Pulmonary artery endothelial cell (primary cell): ENCODE measurements around the gene TPO. TPM values are rescaled to one million over a fixed set of nuclear protein-coding genes. Genes with fewer than 3 reads are reported as not detected.
"Not testable (repeated sequence)": the region's sequence is repeated elsewhere in the genome, so short reads cannot be mapped to it uniquely, and the experiment has no call there.

ENCODE experiments used
- DNase-seq: peaks from one replicate; pipeline ENCODE4 v3.0.0-alpha.2; 2011; ENCODE audit warnings: low read depth, low spot score
- total RNA-seq: library from RNA; depleted of rRNA; stranded (reverse); fragments of >200 nt; gene quantifications from 2 replicates; pipeline ENCODE4 v1.2.3, GENCODE V29; 2014

TPO gene
- total RNA-seq, result not detected in 2 replicates

DNA sequence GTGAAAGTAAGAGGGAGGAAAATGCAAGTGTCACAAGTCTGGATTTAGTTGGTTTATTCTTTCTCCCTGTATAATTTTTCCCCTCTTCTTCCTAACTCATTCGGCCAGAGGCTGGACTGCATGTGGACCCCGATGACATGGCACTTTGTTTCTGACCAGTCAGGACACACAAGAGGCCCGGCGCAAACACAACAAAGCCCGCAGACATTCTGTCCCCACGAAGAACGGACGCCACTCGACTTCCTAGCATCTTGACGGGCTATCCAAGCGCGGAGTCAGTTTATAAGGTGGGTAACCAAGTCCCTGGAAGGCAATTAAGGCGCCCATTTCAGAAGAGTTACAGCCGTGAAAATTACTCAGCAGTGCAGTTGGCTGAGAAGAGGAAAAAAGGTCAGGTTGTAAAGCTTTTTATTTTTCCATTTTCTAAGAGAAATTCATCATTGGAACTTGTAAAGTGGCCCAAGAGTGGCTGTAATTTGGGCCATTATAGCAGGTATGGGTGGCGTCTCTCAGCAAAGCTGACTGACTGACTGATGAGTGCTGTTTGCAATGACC lies at the start of gene TPO:
Gene TPO, plus strand, starts transcription at position 308 of the 555 bp plus-strand sequence. CDS start 946 bp downstream, outside the sequence.
- no peak for DNase-seq

DNA sequence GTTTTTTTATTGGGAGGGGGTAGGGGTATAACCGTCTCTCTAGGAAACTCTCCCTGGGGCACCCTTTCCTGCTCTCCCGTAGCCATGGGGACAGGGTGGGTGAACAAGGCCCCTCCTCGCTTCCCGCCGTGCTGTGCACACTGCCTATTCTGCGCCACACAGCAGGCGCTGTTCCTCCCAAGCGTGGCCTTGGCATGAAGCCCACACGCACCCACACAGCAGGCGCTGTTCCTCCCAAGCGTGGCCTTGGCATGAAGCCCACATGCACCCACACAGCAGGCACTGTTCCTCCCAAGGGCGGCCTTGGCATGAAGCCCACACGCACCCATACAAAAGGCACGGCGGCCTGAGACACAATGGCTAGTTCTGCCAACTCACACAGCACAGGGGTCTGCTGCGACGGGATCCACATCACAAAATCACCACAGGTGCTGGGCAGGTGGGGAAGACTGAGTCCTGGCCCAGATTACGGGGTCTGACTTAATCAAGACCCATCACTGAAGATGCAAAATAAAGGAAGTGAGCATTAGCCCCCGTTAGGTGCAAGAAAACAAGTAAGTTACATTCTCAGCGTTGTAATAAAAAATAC lies 46.6 kb upstream of the TPO start:
- DNase-seq, result no peak

DNA sequence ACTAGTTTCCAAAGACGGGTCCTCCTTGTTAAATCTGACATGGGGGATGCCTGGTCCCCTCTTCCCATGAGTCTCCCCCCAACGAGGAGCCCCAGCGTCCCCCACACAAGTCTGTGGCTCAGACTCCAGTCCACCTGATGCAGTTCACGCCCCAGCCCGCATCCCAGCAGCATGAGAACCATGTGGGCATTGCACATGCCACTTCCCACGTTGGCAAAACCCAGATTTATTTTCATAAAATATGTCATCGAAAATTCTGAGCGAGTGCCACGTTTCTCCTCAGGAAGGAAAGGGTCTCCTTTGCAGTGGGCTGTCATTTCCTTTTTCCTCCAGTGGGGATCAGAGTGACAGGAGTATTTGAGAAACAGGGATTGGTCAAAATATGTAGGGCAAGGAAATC lies 45.7 kb upstream of the TPO start:
- no peak for DNase-seq

DNA sequence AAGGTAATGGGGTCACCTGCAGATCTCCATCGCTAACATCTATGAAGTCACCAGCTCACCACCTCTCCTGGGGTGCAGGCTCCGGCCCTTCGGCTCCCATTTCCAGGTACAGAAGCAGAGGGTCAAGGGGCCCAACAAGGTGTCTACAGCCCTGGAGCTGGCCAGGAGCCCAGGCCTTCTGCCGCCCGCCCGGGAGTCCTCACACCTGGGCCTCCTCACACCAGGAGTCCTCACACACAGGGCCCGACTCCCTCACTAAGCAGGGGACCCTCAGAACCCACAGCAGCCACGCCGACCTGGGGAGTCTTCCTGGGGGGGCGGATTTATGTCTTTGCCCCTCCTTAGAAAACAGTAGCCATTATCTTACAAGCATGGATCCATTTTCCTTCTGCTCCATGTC lies 43.4 kb upstream of the TPO start:
- no peak for DNase-seq

DNA sequence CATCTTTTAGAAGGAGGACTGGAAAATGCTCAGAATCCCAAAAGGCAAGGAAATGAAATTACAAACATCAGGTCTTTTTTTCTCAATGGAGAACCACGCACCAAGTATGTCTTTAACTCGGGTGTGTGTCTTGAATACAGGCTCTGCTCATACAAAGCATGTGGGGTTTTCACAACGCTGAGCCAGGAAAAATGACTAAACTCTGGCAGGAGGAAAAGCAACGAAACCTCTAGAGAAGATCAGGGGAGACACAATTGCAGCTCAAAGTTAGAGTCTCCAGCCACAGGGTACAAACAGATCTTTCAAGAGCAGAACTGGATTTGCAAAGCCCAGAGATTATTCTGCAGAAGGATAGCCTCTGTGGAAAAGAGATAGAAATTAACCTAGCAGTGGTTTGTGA lies 42.8 kb upstream of the TPO start:
- DNase-seq, result no peak

DNA sequence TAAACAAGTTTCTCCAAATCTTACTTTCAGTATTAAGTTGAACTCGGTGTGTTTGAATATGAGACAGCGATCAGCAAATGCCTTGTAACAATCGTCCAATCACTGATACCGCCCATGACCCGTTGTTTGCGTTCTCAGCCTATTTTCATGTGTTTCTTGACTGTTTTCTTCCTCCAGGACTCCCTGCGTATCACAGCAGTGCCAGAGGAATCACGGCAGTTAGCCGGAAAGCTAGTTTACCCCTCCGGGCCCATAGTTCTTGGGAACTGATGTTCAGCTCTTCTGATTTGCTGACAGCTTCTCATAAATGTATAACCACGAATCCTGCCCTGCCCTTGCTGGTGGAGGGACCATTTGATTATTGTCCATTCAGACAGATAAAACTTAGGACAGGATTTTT lies 42.2 kb upstream of the TPO start:
- no peak for DNase-seq

DNA sequence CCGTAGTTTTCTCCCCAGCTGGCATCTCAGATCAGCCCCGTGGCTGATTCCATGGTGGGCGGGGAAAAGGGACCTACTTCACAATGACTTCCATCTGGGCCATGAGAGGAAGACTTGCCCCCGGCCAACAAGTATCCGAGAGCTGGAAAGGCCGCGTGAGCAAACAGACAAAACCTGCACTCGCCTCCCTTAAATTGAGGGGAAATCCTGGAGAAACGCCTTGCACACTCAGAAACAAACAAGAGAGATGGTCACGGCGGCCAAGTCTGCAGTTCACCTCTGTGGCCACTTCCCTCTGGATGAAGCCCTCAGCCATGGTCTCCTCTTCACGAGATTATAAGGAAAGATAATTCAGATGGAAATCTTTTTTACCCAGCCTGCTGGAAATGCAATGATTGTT lies 39.4 kb upstream of the TPO start:
- no peak for DNase-seq

DNA sequence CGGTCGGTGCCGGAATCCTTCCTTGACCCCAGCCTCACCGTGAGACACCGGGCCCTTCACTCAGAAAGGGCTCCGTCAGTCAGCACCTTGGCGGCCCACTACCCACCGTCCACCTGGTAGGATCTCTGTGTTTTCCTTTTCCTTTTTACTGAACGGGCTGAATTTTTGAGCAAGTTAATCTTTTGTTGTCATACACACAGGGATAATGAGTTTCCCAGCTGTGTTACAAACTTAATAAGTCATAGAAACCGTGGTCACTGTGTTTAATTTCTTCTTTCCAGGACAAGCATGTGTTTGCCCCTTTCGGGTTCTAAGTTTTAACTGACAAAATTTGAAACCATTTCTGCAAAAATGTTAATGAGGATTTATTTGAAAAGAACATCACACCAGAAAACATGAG lies 39.0 kb upstream of the TPO start:
- DNase-seq, result no peak

DNA sequence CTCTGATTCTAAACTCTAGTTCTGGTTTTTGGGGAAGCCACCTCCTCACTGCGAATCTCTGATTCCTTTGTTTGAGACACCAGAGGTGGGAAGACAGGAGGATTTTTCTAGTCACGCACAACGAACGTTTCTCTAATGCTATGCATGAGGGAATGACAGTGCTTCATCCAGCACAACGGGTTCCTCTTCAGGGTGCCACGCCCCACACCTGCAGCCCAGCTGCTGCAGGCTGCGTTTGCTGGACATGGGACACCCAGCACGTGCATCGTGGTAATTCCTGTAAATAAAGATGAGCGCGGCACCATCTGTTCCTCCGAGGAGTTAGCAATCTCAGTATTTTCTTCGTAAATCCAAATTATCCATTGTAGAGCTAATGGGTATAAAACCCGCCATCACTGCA lies 37.5 kb upstream of the TPO start:
- no peak for DNase-seq

DNA sequence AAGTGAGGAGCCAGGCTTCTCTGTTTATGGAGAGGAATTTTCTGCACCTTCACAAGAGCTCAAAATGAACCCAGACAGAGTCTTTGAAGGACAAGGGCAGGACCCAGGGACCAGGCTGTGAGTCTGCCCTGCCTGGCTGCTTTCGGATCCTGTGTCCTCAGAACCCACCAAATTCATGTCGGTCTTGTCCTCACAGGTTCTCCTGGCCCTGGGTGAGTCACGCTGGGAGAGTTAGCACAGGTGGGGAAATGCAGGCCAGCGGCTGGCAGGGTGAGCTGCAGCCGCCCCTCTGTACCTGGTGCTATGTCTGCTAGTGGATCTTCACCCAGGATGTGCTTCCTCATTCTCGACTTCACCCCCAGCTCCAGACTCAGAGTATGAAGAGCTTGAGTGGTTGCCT lies 35.8 kb upstream of the TPO start:
- DNase-seq, result no peak

DNA sequence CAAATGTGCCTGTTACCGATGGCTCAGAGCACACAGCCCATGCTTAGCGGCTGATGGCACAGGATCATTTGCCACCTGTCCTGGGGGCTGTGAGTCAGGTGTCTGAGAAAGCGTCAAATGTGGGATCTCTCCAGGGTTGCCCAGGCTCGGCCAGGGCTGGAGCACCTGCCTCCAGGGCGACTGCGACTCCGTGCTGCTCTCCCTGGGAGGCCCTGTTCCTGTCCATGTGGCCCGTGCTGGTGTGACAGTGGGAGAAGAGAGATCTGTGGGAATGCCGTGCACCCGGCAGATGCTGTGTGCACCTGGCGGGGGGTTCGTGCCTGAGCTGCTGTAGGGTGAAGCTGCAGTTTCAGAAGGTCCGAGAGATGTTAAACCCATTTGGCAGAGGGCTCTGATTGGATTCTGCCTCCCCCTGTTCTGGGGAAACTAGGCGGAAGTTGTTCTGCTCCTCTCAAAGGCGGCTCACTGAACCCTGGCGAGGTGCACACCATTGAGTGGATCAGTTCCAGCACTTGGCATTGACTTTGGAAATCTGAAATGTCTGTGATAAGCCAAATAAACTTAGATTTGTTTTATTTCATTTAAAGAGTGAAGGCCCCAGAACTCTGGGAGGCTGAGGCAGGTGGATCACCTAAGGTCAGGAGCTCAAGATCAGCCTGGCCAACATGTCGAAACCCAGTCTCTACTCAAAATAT lies 34.7 kb upstream of the TPO start:
- DNase-seq, result no peak

DNA sequence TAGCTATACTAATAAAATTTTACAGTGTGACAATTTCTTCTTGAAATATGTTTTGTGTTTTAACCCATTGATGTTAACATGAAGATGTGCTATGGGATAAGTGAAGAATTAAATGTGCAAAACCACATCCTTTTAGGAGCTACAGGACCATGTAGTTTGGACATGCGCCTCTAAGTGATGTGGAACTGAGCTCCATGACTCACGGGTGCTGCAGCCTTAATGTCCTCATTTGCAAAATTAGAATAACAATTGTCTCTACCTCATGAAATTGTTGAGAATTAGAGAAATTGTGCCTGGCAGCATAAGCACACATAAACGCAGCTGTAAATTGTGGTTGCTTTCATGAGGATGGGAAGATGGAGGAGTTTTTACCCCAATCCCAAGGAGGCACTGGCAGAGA lies 31.6 kb upstream of the TPO start:
- DNase-seq, result no peak

DNA sequence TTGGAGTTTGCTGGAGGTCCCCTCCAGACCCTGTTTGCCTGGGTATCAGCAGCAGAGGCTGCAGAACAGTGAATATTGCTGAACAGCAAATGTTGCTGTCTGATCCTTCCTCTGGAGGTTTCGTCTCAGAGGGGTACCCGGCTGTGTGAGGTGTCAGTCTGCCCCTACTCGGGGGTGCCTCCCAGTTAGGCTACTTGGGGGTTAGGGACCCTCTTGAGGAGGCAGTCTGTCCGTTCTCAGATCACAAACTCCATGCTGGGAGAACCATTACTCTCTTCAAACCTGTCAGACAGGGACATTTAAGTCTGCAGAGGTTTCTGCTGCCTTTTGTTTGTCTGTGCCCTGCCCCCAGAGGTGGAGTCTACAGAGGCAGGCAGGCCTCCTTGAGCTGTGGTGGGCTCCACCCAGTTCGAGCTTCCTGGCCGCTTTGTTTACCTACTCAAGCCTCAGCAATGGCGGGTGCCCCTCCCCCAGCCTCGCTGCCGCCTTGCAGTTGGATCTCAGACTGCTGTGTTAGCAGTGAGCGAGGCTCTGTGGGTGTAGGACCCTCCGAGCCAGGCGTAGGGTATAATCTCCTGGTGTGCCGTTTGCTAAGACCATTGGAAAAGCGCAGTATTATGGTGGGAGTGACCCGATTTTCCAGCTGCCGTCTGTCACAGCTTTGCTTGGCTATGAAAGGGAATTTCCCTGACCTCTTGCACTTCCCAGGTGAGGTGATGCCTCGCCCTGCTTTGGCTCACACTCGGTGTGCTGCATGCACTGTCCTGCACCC lies 25.1 kb upstream of the TPO start:
- DNase-seq, result not testable (repeated sequence)

DNA sequence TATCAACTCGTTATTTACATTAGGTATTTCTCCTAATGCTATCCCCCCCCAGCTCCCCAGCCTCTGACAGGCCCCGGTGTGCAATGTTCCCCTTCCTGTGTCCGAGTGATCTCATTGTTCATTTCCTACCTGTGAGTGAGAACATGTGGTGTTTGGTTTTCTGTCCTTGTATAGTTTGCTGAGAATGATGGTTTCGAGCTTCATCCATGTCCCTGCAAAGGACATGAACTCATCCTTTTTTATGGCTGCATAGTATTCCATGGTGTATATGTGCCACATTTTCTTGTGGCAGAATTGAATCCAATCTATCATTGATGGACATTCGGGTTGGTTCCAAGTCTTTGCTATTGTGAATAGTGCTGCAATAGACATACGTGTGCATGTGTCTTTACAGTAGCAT lies 23.1 kb upstream of the TPO start:
- not testable (repeated sequence) for DNase-seq

DNA sequence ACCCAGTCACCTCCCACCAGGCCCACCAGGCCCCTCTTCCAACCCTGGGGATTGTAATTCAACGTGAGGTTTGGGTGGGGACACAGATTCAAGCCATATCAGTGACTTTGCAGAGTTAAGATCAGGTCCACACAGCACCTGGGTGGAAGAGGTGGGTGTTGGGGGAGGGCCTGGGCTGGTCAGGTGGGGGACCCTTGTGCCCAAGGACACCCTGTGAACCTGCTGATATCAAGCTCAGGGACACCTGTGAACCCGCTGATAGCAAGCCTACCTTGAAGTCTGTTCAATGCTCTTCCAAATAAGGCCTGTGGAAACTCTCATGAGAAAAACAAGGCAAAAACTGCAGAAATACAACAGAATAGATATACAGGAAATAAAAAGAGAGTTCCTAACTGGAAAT lies 19.9 kb upstream of the TPO start:
- DNase-seq, result no peak

DNA sequence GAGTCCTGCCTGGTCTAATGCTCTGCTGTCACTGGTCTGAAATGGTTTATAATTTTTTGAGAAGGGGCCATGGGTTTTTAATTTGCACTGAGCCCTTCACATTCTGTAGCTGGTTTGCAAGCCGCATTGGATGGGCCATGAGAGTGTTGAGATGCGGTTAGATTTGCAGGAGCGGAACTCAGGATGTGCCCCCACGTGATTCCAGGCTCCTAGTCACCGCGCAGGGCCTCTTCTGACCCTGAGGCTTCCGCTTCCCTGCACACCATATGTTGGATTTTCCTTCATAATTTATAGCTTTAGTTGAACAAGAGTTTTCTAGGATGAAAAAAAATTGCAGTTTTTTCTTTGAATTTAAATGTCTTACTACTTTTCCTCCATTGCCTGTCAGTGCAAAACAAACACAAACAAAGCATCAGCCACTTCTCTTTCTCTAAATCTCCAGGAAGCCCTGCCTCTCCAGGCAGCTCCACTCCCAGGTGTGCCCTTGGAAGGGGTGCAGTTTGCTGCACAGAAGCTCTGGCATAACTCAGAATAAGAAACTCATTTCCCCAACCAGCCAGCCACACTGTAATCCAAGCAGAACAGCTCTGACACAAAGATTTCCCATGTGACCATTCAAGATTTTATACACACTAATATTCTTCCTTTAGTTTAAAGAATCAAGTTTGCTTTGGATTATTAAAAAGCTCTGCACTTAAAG lies 18.4 kb upstream of the TPO start:
- no peak for DNase-seq

DNA sequence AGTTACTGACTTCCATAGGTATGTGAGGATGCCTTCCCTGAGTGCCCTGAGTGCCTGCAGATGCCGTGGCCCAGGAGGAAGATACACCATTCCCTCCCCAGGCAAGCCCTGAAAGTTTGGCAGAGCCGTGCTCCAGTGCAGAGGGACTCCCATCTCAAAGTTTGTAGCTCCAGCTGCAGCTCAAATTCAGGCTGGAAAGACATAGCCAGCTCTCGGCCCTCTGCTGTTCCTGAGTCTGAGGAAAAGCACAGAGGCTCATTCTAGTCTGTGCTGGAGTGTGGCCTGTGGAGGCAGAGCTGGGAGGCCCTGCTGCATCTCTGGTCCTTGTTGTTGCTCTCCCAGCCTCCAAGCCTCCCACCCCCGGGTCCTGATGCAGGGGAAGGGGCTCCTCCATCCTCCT lies 15.9 kb upstream of the TPO start:
- DNase-seq, result no peak

DNA sequence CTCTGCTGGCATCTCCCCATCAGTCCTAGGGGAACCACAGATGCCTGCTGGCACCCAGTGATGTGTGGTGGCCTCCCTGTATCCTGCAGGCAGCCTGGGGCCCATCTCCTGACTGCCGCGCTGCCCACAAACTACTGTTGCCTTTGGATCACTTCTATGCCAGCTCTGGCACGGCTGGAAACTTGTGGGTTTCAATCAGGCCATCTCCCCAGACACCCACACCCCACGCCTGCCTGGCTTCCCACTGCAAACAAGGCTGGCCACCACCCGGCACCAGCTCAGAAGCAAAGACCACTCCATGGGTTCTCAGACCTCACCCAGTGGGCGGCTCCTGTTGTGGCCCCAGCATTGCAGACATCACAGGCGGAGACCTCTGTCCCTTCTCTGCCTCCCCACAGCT lies 15.1 kb upstream of the TPO start:
- DNase-seq, result no peak

DNA sequence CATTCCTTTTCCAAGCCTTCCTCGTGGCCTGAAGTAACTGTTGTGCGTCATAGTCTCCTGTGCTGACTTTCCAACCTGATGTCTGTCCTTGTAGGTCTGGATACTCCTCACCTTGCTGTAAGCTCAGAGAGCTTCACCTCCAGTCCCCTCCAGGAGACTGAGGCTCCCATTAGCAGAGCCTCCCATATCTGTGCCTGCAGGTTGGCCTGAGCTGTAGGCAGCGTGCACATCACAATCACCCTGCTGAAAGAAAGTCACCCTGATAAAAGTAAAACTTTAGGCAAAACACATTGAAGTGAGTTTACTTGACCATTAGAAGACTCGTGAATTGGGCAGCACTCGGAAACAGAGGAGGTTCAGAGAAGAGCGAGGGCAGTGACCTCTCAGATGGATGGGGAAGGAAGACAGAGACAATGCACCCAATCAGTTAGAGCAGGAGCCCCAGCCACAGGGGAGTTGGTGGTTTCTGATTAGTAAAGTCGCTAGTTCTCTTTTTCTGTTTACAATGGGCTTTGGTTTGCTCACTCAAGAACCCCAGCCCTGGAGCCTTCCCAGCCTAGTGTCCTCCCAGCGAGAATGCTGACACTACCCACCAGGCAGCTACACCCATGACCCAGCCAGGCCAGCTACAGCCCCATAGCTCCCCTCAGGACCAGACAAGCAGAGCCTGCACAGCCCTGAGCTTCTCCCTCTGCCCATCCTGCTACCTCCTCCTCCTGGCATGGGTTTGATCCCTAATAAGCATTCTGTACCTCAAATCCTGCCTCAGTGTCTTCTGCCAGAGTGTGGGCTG lies 12.1 kb upstream of the TPO start:
- DNase-seq, result no peak

DNA sequence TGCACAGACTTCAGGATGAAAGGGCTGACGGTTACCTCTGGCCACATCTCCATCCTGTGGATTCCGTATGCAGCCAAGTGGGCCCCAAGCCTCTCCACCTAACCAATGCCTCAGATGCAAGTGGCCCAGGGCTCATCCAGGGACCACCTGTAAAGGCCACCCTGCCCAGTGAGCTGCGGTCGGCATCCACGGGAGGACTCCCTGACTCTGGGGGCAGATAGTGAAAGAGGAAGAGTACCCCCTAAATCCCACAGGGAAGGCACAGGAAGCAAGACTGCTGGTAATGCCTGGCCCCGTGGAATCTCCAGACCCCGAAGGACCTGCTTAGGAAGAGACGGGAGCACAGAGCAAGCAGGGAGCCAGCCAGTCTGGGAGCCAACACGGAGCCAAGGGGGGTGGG lies 11.2 kb upstream of the TPO start:
- DNase-seq, result no peak

DNA sequence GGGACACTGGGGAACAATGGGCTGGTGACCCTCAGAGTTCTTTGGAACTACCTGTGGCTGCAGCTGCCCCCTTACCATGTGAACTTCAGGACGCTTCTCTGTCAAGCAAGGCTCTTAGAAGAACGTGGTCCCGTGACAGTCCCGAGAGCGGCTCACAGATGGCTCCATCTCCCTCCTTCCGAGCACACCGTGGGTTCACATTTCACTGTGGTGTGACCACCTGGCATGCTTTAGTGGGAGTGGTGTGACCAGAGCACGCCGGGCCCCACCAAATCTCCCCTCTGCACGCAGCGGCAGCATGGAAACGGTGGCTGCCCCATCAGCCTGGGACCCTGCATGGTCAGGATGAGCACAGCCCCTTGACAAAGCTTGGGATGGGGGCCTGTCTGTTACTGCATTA lies 9.7 kb upstream of the TPO start:
- DNase-seq, result no peak
